Psoas muscle (tissue), 8 donors: Measurements from ENCODE around the gene TRIM50. TPM values are rescaled to one million over a fixed set of nuclear protein-coding genes. Genes with fewer than 3 reads are reported as not detected.
A peak's percentile ranks its signal among the peaks of the same experiment; 100 is the strongest.
"Not testable (repeated sequence)": the region's sequence is repeated elsewhere in the genome, so short reads cannot be mapped to it uniquely, and the experiment has no call there.

ENCODE experiments used
- ATAC-seq, 4 donors: fragments of 200-7000 bp; cut with Tn5 transposase; one replicate each; pipeline ENCODE4 v1.9.1; 2020; ENCODE audit warnings: moderate library complexity in 3 of 4, mild to moderate bottlenecking in 2 of 4
- DNase-seq, 2 donors: peaks; one replicate each; pipeline ENCODE4 v3.0.0-alpha.2; 2020
- H3K27ac ChIP-seq: fragments of 200-600 bp; one replicate; pipeline ENCODE4 v1.8.0; 2022
- H3K27me3 ChIP-seq, 3 donors: fragments of 200-600 bp in 1 of 3; one replicate each; pipeline versions ENCODE4 v1.6.1 to v1.8.0; 2013 to 2022; ENCODE audit warnings: low read length in 2 of 3, mild to moderate bottlenecking in 2 of 3, moderate library complexity in 1 of 3; ENCODE audit not compliant: insufficient read depth in 3 of 3
- H3K36me3 ChIP-seq, 2 donors: fragments of 200-600 bp in 1 of 2; one replicate each; pipeline versions ENCODE4 v1.6.1 to v1.8.0; 2013 to 2022; ENCODE audit warnings: low read depth in 1 of 2, mild to moderate bottlenecking in 1 of 2, moderate library complexity in 1 of 2; ENCODE audit not compliant: insufficient read depth in 1 of 2
- H3K4me1 ChIP-seq: fragments of 200-600 bp; one replicate; pipeline ENCODE4 v1.8.0; 2022
- H3K4me3 ChIP-seq: fragments of 200-600 bp; one replicate; pipeline ENCODE4 v1.8.0; 2022; ENCODE audit warnings: mild to moderate bottlenecking
- H3K9me3 ChIP-seq: fragments of 200-600 bp; one replicate; pipeline ENCODE4 v1.8.0; 2022
- CTCF ChIP-seq: fragments of 200-600 bp; IDR thresholded peaks from one replicate; pipeline ENCODE4 v1.8.0; 2022; ENCODE audit warnings: antibody characterized with exemption
- WGBS, 3 donors: extraction: QIAGEN DNeasy Blood & Tissue Kit; methylation state at CpG; one replicate each; pipeline versions ENCODE4 v1.1.6 to v1.1.7; 2013; 5-methylcytosine and 5-hydroxymethylcytosine counted together
- intact Hi-C, 2 donors: fragments of 100-400 bp; cut with DNase I; formaldehyde crosslinking; loops; one replicate each; pipeline versions ENCODE4 v1.11.0 to v1.14.2; 2022
- polyA plus RNA-seq, 3 donors: library from polyadenylated mRNA; stranded (reverse); fragments of 200-250 nt; gene quantifications; one replicate each; pipeline ENCODE4 v1.2.3, GENCODE V29; 2013
- total RNA-seq, 4 donors: library from RNA; stranded (reverse); fragmentation: NEBNext Ultra II Directional in 2 of 4; extraction: Animal tissue kit (Norgen Biotek cat#: 25700) in 2 of 4; gene quantifications; one replicate each; pipeline versions ENCODE4 v1.2.1 to v1.2.4, GENCODE V29; 2021 to 2023
- donor health status: healthy with polysubstance abuse.
- donor health status: DM: no; HTN: no; CAD: no; lungs with moderate emphysema.
- donor health status: Bipolar disorder and iron deficiency.
- donor health status: healthy.
- donor health status: DM: yes; HTN: yes; CAD: no.
- donor health status: DM: no; HTN: no; CAD: no.
- donor health status: DM: no; HTN: no; CAD: no.
- donor health status: DM: yes; HTN: yes; CAD: no.

The TRIM50 gene
- total and polyA plus RNA-seq, 7 donors, result 0.12 to 1.3 (median 0.32) TPM

- H3K27ac ChIP-seq, result no peak overlapping the region
- DNase-seq (no peak), ATAC-seq (no peak)
- no peaks in the 10 kb centered on the region for H3K9me3 ChIP-seq
- intact Hi-C loops, result no loop called here
- TF ChIP-seq CTCF, result no peak
- H3K4me3 ChIP-seq, result no peak overlapping the region
- H3K4me1 ChIP-seq, result no peaks in the 10 kb centered on the region
- WGBS, 3 donors, result 83 to 90% (median 85%) methylated on average over 28 of the region's 28 CpGs
- no peaks in the 10 kb centered on the region for H3K27me3 ChIP-seq
- H3K36me3 ChIP-seq, result no peaks in the 10 kb centered on the region
These were observed 35.5 kb upstream of the TRIM50 start for GRCh38 chr7:73363225-73364005.

GRCh38 chr7:73360590-73360989 lies 32.7 kb upstream of the TRIM50 start:
- H3K36me3 ChIP-seq, H3K9me3 ChIP-seq, intact Hi-C loops, DNase-seq, ATAC-seq, H3K27me3 ChIP-seq, H3K27ac ChIP-seq, H3K4me3 ChIP-seq, H3K4me1 ChIP-seq: not testable (repeated sequence)
- 88 to 97% (median 91%) methylated on average over 1 of the region's 1 CpG for WGBS, 3 donors

- 94 to 95% (median 95%) methylated on average over 13 of the region's 13 CpGs for WGBS, 3 donors
- no peak for ATAC-seq
- H3K27me3 ChIP-seq, result no peaks in the 10 kb centered on the region
- no peaks in the 10 kb centered on the region for H3K36me3 ChIP-seq
- DNase-seq, result no peak
- H3K4me3 ChIP-seq, result no peak overlapping the region
- TF ChIP-seq CTCF, result no peak
- no peak overlapping the region for H3K27ac ChIP-seq
- H3K9me3 ChIP-seq, result no peaks in the 10 kb centered on the region
- intact Hi-C loops, result loop anchor here (5.0 kb wide), 2 partner anchors 37 to 77 kb away; no protein-coding TSS in a partner anchor
- H3K4me1 ChIP-seq, result peaks cover 4% of the 10 kb centered on the region
These were observed 32.0 kb upstream of the TRIM50 start for GRCh38 chr7:73359746-73360375.

- no peak for TF ChIP-seq CTCF
- Histone ChIP-seq H3K4me1 (peaks cover 4% of the 10 kb centered on the region), H3K27ac (no peak overlapping the region), H3K9me3 (no peaks in the 10 kb centered on the region), H3K36me3 (no peaks in the 10 kb centered on the region), H3K4me3 (no peak overlapping the region), H3K27me3 (no peaks in the 10 kb centered on the region)
- intact Hi-C loops, result loop anchor here (5.0 kb wide), 2 partner anchors 38 to 78 kb away; no protein-coding TSS in a partner anchor
- no peak for ATAC-seq
- DNase-seq, result no peak
- WGBS, 3 donors, result 82 to 88% (median 87%) methylated on average over 11 of the region's 11 CpGs
These were observed 31.4 kb upstream of the TRIM50 start for GRCh38 chr7:73359306-73359705.

- H3K4me1 ChIP-seq, result peaks cover 4% of the 10 kb centered on the region
- no peak for TF ChIP-seq CTCF
- no peaks in the 10 kb centered on the region for H3K27me3 ChIP-seq
- H3K4me3 ChIP-seq, result peak overlapping the region; percentile 59
- intact Hi-C loops, result loop anchor here (5.0 kb wide), 2 partner anchors 39 to 79 kb away; no protein-coding TSS in a partner anchor
- WGBS, 3 donors, result 85 to 87% (median 86%) methylated on average over 20 to 21 of the region's 21 CpGs
- ATAC-seq (peak in 3 of 4 donors; percentile 4 to 22 (median 16)), DNase-seq (no peak)
- no peaks in the 10 kb centered on the region for H3K9me3 ChIP-seq
- peak overlapping the region; percentile 75 for H3K27ac ChIP-seq
- H3K36me3 ChIP-seq, result no peaks in the 10 kb centered on the region
These were observed 30.9 kb upstream of the TRIM50 start for GRCh38 chr7:73358590-73359275.
